ENCODE data around the gene MAB21L2. TPM values are rescaled to one million over a fixed set of nuclear protein-coding genes. Genes with fewer than 3 reads are reported as not detected.

Gene MAB21L2
- total RNA-seq, 1 experiment from 2014 or later = not detected

DNA sequence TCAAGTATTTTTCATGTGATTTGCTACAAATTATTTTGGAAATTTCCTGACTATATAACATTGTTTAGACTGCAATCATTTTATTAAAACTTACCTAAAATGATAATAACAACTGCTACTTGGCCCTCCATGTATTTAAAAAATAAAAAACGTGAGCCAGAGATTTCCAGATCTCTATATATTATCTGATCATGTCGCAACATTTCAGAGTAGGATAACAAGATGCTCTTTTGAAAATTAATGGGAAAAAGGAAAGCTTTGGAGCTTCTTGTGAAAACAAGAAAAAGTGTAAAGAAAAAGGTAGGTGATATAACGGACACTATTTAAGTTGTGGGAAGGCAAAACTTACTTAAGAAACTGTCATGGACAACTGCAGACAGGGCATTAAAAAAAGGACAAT, 14.9 kb upstream of the MAB21L2 start:
- no peaks in the 10 kb centered on the region for H3K36me3 ChIP-seq (ENCODE audit: low read depth)
- H3K4me1 ChIP-seq (replicated peaks; ENCODE audit: insufficient read depth) = no peaks in the 10 kb centered on the region
- no peaks in the 10 kb centered on the region for H3K9me3 ChIP-seq (ENCODE audit: insufficient read depth, low read depth)
- no TSS peak for BruUV-seq (replicated peaks)
- no peaks in the 10 kb centered on the region for H3K27me3 ChIP-seq (ENCODE audit: insufficient read depth, low read depth)
- H2AFZ ChIP-seq = no peak overlapping the region
- no peaks in the 10 kb centered on the region for H4K20me1 ChIP-seq (ENCODE audit: insufficient read depth)
- intact Hi-C loops (cut with micrococcal nuclease; ENCODE audit: unreplicated experiment) = no loop called here
- H3K27ac ChIP-seq = no peak overlapping the region
- no peak for DNase-seq
- H3F3A ChIP-seq (ENCODE audit: insufficient read depth, low read depth) = no peaks in the 10 kb centered on the region
- no peak for TF ChIP-seq EZH2 (IDR thresholded peaks at IDR 0.05; ENCODE audit: low read depth)
- TF ChIP-seq CTCF (conservative IDR thresholded peaks at IDR 0.05) = no peak
- no peak overlapping the region for H3K4me3 ChIP-seq
- no peak overlapping the region for H3K4me2 ChIP-seq
- H3K79me2 ChIP-seq (ENCODE audit: low read depth) = no peaks in the 10 kb centered on the region
- POLR2A ChIA-PET (ENCODE audit: unreplicated experiment) = no interaction called here
- CTCF ChIA-PET = no interaction called here
- H3K9me2 ChIP-seq (ENCODE audit: insufficient read depth) = no peaks in the 10 kb centered on the region

DNA sequence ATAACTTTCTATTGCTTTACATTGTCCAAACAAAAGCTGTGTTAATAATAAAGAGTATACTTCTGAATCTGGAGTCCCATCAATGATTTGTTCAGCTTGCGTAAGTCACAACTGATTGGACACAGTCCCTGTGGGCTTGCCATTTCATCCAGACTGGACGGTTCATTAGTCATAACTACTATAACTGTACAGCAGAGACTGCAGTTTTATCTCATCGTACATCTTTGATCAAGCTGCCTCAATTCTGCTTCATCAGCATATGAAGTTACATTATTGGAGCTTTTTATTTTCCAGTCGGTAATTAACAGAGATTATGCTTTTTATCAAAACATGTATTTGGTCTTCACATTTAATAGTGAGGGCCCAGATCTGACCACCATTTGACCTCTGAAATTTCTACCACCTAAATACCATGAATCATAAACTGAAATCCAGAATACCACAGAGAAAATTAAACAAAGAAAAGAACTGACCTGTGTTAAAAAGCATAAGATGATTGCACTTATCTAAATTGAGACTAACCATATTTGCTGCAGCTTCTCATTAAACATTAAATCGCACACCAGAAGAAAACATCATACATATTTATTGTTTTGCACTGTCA, 12.5 kb upstream of the MAB21L2 start:
- Histone ChIP-seq H4K20me1 (ENCODE audit: insufficient read depth) (no peaks in the 10 kb centered on the region), H3K36me3 (ENCODE audit: low read depth) (no peaks in the 10 kb centered on the region), H3K4me2 (no peak overlapping the region), H3K9me3 (ENCODE audit: insufficient read depth, low read depth) (no peaks in the 10 kb centered on the region), H3K4me1 (replicated peaks; ENCODE audit: insufficient read depth) (no peaks in the 10 kb centered on the region), H3K27me3 (ENCODE audit: insufficient read depth, low read depth) (no peaks in the 10 kb centered on the region), H3K27ac (no peak overlapping the region), H2AFZ (no peak overlapping the region), H3K4me3 (no peak overlapping the region), H3K9me2 (ENCODE audit: insufficient read depth) (no peaks in the 10 kb centered on the region), H3K79me2 (ENCODE audit: low read depth) (no peaks in the 10 kb centered on the region), H3F3A (ENCODE audit: insufficient read depth, low read depth) (no peaks in the 10 kb centered on the region)
- no peak for DNase-seq
- ChIA-PET POLR2A (ENCODE audit: unreplicated experiment) (no interaction called here), CTCF (no interaction called here)
- TF ChIP-seq EZH2 (IDR thresholded peaks at IDR 0.05; ENCODE audit: low read depth) = no peak
- TF ChIP-seq CTCF (conservative IDR thresholded peaks at IDR 0.05) = no peak
- intact Hi-C loops (cut with micrococcal nuclease; ENCODE audit: unreplicated experiment) = no loop called here
- no TSS peak for BruUV-seq (replicated peaks)

DNA sequence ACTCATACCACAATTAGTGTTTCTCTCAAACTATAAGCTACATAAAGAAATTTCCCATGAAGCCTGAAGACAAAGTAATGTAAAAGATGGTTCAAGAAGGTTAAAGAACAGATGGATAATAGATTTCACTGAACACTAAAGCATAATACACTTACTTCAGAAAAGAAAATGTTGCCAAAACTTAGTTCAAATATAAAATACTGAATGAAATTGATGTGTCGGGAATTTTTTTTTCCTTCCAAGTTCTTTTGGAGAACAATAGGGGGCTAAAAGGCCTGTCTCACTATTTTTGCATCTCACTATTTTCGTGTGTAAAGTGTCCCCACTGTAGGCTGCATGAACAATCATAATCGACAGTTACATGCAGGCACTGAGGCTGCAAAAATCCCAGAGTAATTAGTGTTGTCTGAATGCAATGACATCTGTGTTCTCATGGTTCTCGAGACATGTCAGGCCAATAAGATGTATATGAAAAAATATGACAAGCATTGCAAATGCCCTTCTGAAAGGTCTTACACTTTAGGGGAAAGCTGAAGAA, 11.9 kb upstream of the MAB21L2 start:
- H2AFZ ChIP-seq = no peak overlapping the region
- CTCF ChIA-PET = no interaction called here

More for the DNA sequence above, 11.9 kb upstream of the MAB21L2 start:
- H3K9me3 ChIP-seq (ENCODE audit: insufficient read depth, low read depth) = no peaks in the 10 kb centered on the region
- H3K27me3 ChIP-seq (ENCODE audit: insufficient read depth, low read depth) = no peaks in the 10 kb centered on the region
- intact Hi-C loops (cut with micrococcal nuclease; ENCODE audit: unreplicated experiment) = no loop called here
- H3K36me3 ChIP-seq (ENCODE audit: low read depth) = no peaks in the 10 kb centered on the region
- no peaks in the 10 kb centered on the region for H4K20me1 ChIP-seq (ENCODE audit: insufficient read depth)
- H3K4me3 ChIP-seq = no peak overlapping the region
- no TSS peak for BruUV-seq (replicated peaks)
- no peaks in the 10 kb centered on the region for H3F3A ChIP-seq (ENCODE audit: insufficient read depth, low read depth)
- H3K4me1 ChIP-seq (replicated peaks; ENCODE audit: insufficient read depth) = no peaks in the 10 kb centered on the region
- no peak for DNase-seq
- no peak overlapping the region for H3K27ac ChIP-seq
- no peaks in the 10 kb centered on the region for H3K9me2 ChIP-seq (ENCODE audit: insufficient read depth)
- POLR2A ChIA-PET (ENCODE audit: unreplicated experiment) = no interaction called here
- H3K4me2 ChIP-seq = no peak overlapping the region
- no peaks in the 10 kb centered on the region for H3K79me2 ChIP-seq (ENCODE audit: low read depth)
- TF ChIP-seq EZH2 (IDR thresholded peaks at IDR 0.05; ENCODE audit: low read depth) (no peak), CTCF (conservative IDR thresholded peaks at IDR 0.05) (no peak)

Data from PC-9 (cell line).